ENCODE results near the gene INAFM2. TPM values are rescaled to one million over a fixed set of nuclear protein-coding genes. Genes with fewer than 3 reads are reported as not detected.

Gene INAFM2
- total and polyA plus RNA-seq, 11 donors: 27.9 to 92.7 (median 36.1) TPM

DNA sequence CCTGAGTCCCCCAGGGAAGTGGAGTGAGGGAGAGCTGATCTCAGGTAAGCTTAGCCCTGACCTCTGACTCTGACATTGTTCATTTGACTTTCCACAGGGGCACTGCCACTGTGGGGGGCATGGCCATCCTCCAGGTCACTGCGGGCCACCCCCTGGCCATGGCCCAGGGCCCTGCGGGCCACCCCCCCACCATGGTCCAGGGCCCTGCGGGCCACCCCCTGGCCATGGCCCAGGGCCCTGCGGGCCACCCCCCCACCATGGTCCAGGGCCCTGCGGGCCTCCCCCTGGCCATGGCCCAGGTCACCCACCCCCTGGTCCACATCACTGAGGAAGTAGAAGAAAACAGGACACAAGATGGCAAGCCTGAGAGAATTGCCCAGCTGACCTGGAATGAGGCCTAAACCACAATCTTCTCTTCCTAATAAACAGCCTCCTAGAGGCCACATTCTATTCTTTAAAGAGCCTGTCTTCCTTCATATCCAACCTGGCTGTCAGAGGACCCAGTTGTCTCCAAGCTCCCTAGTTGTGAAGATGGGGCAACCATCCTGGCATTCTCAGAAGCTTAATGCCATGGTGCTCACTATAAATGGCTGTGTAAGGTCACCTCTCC, 32.6 kb downstream of the INAFM2 start:
- H3K27ac ChIP-seq: no peak overlapping the region
- H3K4me1 ChIP-seq: peaks cover 0 to 29% (median 10%) of the 10 kb centered on the region in 12 donors
- H3K36me3 ChIP-seq: no peaks in the 10 kb centered on the region
- DNase-seq: peak in 2 of 5 donors; percentile 7 to 16
- WGBS, 4 donors: 88 to 100% (median 93%) methylated on average over 2 to 5 of the region's 5 CpGs
- intact Hi-C loops (cut with DNase I): loop anchor here in 1 of 10 donors (5.0 kb wide), 1 partner anchor 44 kb away; no protein-coding TSS in a partner anchor
- TF ChIP-seq, protein P1, sequence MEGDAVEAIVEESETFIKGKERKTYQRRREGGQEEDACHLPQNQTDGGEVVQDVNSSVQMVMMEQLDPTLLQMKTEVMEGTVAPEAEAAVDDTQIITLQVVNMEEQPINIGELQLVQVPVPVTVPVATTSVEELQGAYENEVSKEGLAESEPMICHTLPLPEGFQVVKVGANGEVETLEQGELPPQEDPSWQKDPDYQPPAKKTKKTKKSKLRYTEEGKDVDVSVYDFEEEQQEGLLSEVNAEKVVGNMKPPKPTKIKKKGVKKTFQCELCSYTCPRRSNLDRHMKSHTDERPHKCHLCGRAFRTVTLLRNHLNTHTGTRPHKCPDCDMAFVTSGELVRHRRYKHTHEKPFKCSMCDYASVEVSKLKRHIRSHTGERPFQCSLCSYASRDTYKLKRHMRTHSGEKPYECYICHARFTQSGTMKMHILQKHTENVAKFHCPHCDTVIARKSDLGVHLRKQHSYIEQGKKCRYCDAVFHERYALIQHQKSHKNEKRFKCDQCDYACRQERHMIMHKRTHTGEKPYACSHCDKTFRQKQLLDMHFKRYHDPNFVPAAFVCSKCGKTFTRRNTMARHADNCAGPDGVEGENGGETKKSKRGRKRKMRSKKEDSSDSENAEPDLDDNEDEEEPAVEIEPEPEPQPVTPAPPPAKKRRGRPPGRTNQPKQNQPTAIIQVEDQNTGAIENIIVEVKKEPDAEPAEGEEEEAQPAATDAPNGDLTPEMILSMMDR (IDR thresholded peaks at IDR 0.05): no peak
- TF ChIP-seq POLR2A (IDR thresholded peaks at IDR 0.05): no peak
- no peaks in the 10 kb centered on the region for H3K27me3 ChIP-seq
- no peaks in the 10 kb centered on the region for H3K9me3 ChIP-seq
- no peak for ATAC-seq
- H3K4me3 ChIP-seq: no peak overlapping the region

DNA sequence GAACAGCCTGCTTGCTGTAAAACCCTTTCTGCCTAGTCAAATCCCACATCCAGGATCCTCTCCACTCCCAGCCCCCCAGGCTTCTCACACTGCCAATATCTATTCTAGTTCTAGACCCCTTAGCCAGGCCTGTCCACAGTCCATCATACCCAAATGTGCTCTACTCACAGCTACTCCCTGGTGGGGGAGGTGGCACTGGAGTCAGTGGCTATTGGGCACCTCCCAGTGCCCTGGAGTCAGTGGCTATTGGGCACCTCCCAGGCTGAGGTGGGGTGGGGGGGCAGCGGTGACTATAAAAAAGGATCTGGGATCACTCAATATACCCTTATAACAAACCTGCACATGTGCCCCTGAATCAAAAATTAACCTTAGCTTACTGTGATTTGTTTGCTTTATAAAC, 33.8 kb downstream of the INAFM2 start:
- peak in 1 of 5 donors; percentile 40 for DNase-seq
- H3K27ac ChIP-seq: peak overlapping the region in 1 of 12 donors; percentile 17

DNA sequence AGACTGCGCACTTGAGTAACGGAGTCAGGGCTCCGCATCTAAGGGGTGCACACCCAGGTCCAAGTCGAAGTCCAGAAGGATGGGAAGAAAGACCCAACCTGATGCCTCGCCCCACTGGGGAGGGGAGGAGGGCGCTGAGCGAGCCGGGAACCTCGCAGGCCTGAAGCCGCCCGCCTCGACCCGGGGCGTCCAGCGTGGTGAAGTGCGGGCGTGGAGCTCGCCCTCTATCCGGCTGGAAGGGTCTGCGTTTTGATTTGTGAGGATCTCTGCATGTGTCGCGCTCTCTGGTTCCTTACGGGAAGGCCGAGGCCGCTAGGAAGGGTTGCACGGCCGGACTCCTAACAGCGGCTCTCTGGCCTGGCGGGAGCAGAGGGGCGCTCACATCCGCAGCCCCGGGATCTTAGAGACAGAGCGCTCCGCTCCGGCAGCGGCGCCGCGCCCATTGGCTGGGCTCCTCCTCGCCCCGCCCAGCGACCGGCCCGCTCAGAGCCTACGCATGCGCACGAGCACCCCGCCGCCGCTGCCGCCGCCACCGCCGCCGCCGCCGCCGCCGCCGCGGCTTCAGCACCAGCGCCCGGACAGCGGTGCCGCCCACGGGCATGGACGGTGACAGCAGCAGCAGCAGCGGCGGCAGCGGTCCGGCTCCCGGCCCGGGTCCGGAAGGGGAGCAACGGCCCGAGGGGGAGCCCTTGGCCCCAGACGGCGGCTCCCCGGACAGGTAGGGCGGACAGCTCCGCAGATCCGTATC, 34.4 kb downstream of the INAFM2 start, which contains the start of gene DISP2:
Gene DISP2, plus strand, starts transcription at position 497 of the 748 bp plus-strand sequence. Its CDS starts 103 bp downstream, at position 600.
- intact Hi-C loops (cut with DNase I): loop anchor here in 1 of 10 donors (5.0 kb wide), 1 partner anchor 46 kb away; no protein-coding TSS in a partner anchor
- peak within 1 kb of the TSS in 4 of 12 donors; percentile 17 to 69 (median 36) for H3K27ac ChIP-seq

More for the DNA sequence above, 33.8 kb downstream of the INAFM2 start:
- Histone ChIP-seq H3K36me3 (no peaks in the 10 kb centered on the region), H3K4me3 (peak overlapping the region in 6 of 12 donors; percentile 57 to 65 (median 64)), H3K9me3 (no peaks in the 10 kb centered on the region), H3K4me1 (peaks cover 0 to 29% (median 10%) of the 10 kb centered on the region in 12 donors), H3K27me3 (no peaks in the 10 kb centered on the region)
- no peak for ATAC-seq
- intact Hi-C loops (cut with DNase I): loop anchor here in 1 of 10 donors (5.0 kb wide), 1 partner anchor 45 kb away; no protein-coding TSS in a partner anchor
- WGBS, 4 donors: 70 to 100% (median 77%) methylated on average over 1 of the region's 1 CpG
- TF ChIP-seq, protein P1 (IDR thresholded peaks at IDR 0.05): no peak
- TF ChIP-seq POLR2A (IDR thresholded peaks at IDR 0.05): no peak

More for the DNA sequence above, 34.4 kb downstream of the INAFM2 start, which contains the start of gene DISP2:
- peak; percentile 81 to 95 (median 92) for ATAC-seq
- H3K27me3 ChIP-seq: no peaks in the 10 kb centered on the region
- WGBS, 4 donors: 3 to 7% (median 5%) methylated on average over 34 to 82 of the region's 82 CpGs
- peak within 1 kb of the TSS; percentile 35 to 65 (median 58) for H3K4me3 ChIP-seq
- peaks cover 0 to 29% (median 10%) of the 10 kb centered on the region in 12 donors for H3K4me1 ChIP-seq
- DNase-seq: peak; percentile 87 to 96 (median 90)
- H3K9me3 ChIP-seq: no peaks in the 10 kb centered on the region
- TF ChIP-seq, protein P1 (IDR thresholded peaks at IDR 0.05): peak in 2 of 12 donors; percentile 5 to 9
- peak in 1 of 2 donors; percentile 19 for TF ChIP-seq POLR2A (IDR thresholded peaks at IDR 0.05)
- H3K36me3 ChIP-seq: no peaks in the 10 kb centered on the region

Data from heart left ventricle (tissue), 16 donors.